NB4 (cell line): ENCODE data around the gene PIAS1.

ENCODE experiments used
- DNase-seq: peaks from one replicate; pipeline ENCODE4 v3.0.0; 2010; ENCODE audit warnings: low read depth
- H3K4me3 ChIP-seq: one replicate; pipeline ENCODE4 v1.5.1; 2011; ENCODE audit warnings: mild to moderate bottlenecking, low read depth, low read length, moderate library complexity
- MYC ChIP-seq: IDR thresholded peaks from 2 replicates; pipeline ENCODE4 v1.6.1; 2011; ENCODE audit warnings: low read depth, low read length
- POLR2A ChIP-seq: IDR thresholded peaks from 2 replicates; pipeline ENCODE4 v1.6.1; 2011; ENCODE audit warnings: mild to moderate bottlenecking; ENCODE audit not compliant: insufficient read length; ENCODE audit errors: extremely low read depth
- TF ChIP-seq, protein P1 (sequence below): IDR thresholded peaks from 2 replicates; pipeline ENCODE4 v1.6.1; 2011; ENCODE audit warnings: low read depth, low read length
- TF ChIP-seq, protein P2 (sequence below): IDR thresholded peaks from one replicate; pipeline ENCODE4 v1.5.1; 2012; ENCODE audit warnings: low read depth, low read length

Gene PIAS1

DNA sequence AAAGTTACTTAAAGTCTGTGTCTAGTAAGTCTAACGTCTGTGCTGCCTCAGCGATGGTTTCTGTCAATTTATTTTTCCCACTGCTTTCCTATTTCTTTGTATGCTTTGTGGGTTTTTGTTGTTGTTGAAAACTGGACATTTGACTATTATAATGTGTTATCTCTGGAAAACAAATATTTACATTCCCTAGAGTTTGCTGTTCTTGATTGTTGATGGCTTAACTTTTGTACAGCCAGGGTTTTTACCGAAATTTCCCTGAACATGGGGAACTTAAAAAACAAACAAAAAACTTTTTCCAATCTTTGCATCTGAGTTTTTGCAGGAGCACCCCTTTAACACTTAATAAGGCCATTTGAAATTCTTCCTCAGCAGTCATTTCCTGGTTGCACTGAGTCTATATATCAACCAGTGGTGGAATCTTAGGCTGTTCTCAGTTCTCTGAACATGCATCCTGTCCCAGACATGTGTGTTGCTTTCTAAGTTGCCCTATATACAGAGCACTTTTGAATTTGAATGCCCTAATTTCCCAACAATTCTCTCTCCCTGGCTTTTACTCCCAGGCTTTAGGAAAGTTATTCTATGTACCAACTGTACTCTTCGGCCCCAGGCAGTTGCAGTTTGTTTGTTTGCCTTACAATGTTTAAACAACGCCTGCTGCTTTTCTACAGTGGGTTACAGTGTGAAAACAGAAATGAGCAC is 11.8 kb upstream of the PIAS1 start:
- TF ChIP-seq, protein P1, sequence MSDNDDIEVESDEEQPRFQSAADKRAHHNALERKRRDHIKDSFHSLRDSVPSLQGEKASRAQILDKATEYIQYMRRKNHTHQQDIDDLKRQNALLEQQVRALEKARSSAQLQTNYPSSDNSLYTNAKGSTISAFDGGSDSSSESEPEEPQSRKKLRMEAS, result no peak
- TF ChIP-seq, protein P2, sequence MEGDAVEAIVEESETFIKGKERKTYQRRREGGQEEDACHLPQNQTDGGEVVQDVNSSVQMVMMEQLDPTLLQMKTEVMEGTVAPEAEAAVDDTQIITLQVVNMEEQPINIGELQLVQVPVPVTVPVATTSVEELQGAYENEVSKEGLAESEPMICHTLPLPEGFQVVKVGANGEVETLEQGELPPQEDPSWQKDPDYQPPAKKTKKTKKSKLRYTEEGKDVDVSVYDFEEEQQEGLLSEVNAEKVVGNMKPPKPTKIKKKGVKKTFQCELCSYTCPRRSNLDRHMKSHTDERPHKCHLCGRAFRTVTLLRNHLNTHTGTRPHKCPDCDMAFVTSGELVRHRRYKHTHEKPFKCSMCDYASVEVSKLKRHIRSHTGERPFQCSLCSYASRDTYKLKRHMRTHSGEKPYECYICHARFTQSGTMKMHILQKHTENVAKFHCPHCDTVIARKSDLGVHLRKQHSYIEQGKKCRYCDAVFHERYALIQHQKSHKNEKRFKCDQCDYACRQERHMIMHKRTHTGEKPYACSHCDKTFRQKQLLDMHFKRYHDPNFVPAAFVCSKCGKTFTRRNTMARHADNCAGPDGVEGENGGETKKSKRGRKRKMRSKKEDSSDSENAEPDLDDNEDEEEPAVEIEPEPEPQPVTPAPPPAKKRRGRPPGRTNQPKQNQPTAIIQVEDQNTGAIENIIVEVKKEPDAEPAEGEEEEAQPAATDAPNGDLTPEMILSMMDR, result no peak
- no peak for TF ChIP-seq MYC
- TF ChIP-seq POLR2A, result no peak
- H3K4me3 ChIP-seq, result no peak overlapping the region
- no peak for DNase-seq

GRCh38 chr15:68042855-68043222 is 11.3 kb upstream of the PIAS1 start:
- no peak for DNase-seq
- TF ChIP-seq, protein P2, result no peak
- no peak for TF ChIP-seq MYC
- TF ChIP-seq, protein P1, result no peak
- TF ChIP-seq POLR2A, result no peak
- H3K4me3 ChIP-seq, result no peak overlapping the region

DNA sequence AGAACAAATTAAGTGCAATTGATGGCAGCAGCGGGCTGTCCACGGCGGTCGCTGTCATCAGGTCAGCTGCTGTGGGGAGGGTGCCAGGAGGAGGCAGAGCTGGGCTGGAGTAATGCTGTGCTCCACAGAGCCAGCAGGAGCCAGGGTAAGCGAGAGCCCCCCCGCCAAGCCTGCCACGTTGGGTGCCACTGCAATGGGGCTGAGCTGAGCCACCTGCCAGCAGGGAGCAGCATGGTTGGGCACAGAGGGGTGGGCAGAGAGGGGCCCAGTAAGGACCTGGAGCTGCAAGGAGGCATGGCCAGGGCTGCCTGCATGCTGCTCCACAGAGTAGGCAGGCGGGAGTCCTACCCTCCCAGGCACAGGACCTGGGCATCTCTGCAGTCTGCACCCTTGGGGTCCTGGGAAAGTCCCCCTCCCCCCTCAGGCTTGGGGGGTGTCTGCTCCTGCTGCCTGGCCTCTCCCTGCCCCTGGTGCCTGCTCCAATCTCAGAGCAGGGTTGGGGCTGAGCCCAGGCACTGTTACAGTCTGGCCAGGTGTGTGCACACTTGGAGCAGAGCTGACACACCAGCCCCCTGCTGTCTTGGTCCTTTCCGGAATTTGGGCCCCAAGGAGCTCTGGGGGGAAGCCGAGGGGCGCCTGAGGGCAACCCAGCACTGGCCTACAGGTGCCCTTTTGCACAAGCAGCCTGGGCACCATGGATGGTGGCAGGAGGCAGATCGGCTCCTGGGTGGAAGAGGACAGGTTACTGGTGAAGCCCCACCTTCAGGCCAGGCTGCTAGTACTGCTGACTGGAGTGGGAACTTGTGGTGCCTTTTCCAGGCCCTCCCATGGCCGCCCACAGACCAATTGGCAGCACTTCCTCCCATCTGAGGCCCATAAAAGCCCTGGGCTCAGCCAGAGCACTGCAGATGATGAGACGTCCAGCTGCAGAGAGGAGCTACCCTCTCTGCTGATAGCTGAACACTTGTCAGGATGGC is 8.5 kb upstream of the PIAS1 start:
- TF ChIP-seq, protein P1, result no peak
- no peak for TF ChIP-seq MYC
- TF ChIP-seq, protein P2, result no peak
- no peak for TF ChIP-seq POLR2A
- H3K4me3 ChIP-seq, result no peak overlapping the region
- no peak for DNase-seq

DNA sequence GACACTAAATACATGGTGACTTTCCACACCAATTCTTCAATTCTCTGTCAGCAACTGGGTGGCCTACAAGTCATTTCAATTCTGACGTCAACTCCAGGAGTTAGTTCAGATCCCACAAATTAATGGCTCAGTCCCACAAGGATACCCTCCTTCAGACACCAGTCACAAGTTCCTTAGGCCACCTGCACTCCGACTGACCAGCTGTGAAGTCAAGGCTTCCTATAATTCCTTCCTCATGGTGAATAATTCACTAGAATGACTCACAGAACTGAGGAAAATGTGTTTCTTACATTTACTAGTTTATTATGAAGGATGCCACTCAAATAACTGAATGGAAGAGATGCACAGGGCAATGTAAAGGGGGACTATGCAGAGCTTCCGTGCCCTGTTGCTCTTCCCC is 6.3 kb upstream of the PIAS1 start:
- no peak overlapping the region for H3K4me3 ChIP-seq
- no peak for DNase-seq
- TF ChIP-seq POLR2A (no peak), MYC (no peak)
- TF ChIP-seq, protein P1, result no peak
- TF ChIP-seq, protein P2, result no peak

DNA sequence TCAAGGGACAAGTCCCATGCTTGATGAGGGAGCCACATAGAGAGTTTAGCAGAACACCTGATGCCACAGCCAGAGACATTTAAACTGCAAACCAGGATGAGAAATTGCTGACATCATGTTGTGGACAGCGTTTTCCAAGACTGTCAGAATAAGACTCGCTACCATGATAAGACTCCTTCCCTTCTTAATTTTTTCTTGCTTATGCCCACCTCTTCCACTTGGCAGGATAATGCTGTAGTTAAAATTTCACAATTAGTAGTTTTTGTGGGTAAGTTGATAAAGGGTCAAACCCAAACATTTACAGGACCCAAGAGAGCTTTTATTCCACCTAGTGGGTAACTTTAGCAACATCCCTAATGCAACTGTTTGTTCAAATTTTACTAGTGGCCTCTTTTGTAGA is 3.0 kb upstream of the PIAS1 start:
- H3K4me3 ChIP-seq, result no peak overlapping the region
- TF ChIP-seq POLR2A, result no peak
- TF ChIP-seq, protein P1, result no peak
- TF ChIP-seq MYC, result no peak
- TF ChIP-seq, protein P2, result no peak
- DNase-seq, result peak; percentile 65
